Nephron progenitor cell (in vitro differentiated cells): ENCODE results near the gene CFAP46.

Source experiments
- DNase-seq: peaks from one replicate; pipeline ENCODE4 v3.0.0; 2021
- H3K27ac Mint-ChIP-seq: 2 replicates; pipeline ENCODE4 v1.8.0; 2021; ENCODE audit warnings: mild to moderate bottlenecking, moderate library complexity, mixed read lengths
- H3K27me3 Mint-ChIP-seq: 2 replicates; pipeline ENCODE4 v1.8.0; 2021; ENCODE audit warnings: mild to moderate bottlenecking, low read depth, mixed read lengths; ENCODE audit not compliant: poor library complexity
- H3K36me3 Mint-ChIP-seq: 2 replicates; pipeline ENCODE4 v1.8.0; 2021; ENCODE audit warnings: low read depth, mixed read lengths
- H3K4me1 Mint-ChIP-seq: 2 replicates; pipeline ENCODE4 v1.8.0; 2021; ENCODE audit warnings: mixed read lengths
- H3K4me3 Mint-ChIP-seq: 2 replicates; pipeline ENCODE4 v1.8.0; 2021; ENCODE audit warnings: mild to moderate bottlenecking, moderate library complexity, mixed read lengths
- H3K9me3 Mint-ChIP-seq: 2 replicates; pipeline ENCODE4 v1.8.0; 2021; ENCODE audit warnings: mild to moderate bottlenecking, moderate library complexity, mixed read lengths
- CTCF ChIP-seq: fragments of 200-600 bp; sonication (generic); IDR thresholded peaks from 2 replicates; pipeline ENCODE4 v1.5.0; 2021; ENCODE audit warnings: antibody characterized with exemption

Gene CFAP46

GRCh38 chr10:132929480-132929879, 12.9 kb downstream of the CFAP46 start:
- no peak overlapping the region for H3K4me3 Mint-ChIP-seq
- no peak for TF ChIP-seq CTCF
- peaks cover 21% of the 10 kb centered on the region for H3K4me1 Mint-ChIP-seq
- H3K36me3 Mint-ChIP-seq, result no peaks in the 10 kb centered on the region
- no peak for DNase-seq
- no peaks in the 10 kb centered on the region for H3K9me3 Mint-ChIP-seq
- H3K27ac Mint-ChIP-seq, result no peak overlapping the region
- peaks cover 4% of the 10 kb centered on the region for H3K27me3 Mint-ChIP-seq

- H3K27me3 Mint-ChIP-seq, result peaks cover 4% of the 10 kb centered on the region
- no peaks in the 10 kb centered on the region for H3K9me3 Mint-ChIP-seq
- no peaks in the 10 kb centered on the region for H3K36me3 Mint-ChIP-seq
- H3K27ac Mint-ChIP-seq, result no peak overlapping the region
- H3K4me1 Mint-ChIP-seq, result peaks cover 21% of the 10 kb centered on the region
- H3K4me3 Mint-ChIP-seq, result no peak overlapping the region
- DNase-seq, result no peak
- no peak for TF ChIP-seq CTCF
Measured at GRCh38 chr10:132928261-132928660, 14.1 kb downstream of the CFAP46 start.

DNA sequence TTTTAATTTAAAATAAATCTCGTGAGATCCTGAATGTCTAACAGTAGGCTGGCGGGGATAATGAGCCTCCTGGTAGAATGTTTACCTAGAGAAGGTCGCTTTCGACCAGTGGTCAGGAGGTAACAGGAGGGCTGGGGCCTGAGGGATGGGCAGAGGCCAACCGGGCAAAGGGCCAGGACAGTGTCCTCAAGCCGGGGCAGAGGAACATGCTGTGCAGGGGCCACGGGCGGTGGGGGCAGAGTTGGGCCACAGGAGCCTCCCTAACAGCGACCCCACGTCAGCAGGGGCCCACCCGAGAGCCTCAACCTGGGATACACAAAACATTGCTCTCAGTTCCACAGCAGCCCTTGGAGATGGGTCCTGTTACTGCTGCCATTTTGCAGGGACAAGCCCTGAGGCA, 14.5 kb downstream of the CFAP46 start:
- no peak for DNase-seq
- Mint-ChIP-seq H3K4me3 (no peak overlapping the region), H3K9me3 (no peaks in the 10 kb centered on the region), H3K36me3 (no peaks in the 10 kb centered on the region), H3K27ac (no peak overlapping the region), H3K4me1 (peaks cover 21% of the 10 kb centered on the region), H3K27me3 (peaks cover 4% of the 10 kb centered on the region)
- TF ChIP-seq CTCF, result no peak

GRCh38 chr10:132926777-132927650, 15.4 kb downstream of the CFAP46 start:
- H3K4me1 Mint-ChIP-seq, result peaks cover 17% of the 10 kb centered on the region
- peak overlapping the region; percentile 14 for H3K27ac Mint-ChIP-seq
- H3K9me3 Mint-ChIP-seq, result no peaks in the 10 kb centered on the region
- H3K27me3 Mint-ChIP-seq, result peaks cover 4% of the 10 kb centered on the region
- no peak for TF ChIP-seq CTCF
- no peaks in the 10 kb centered on the region for H3K36me3 Mint-ChIP-seq
- no peak for DNase-seq
- no peak overlapping the region for H3K4me3 Mint-ChIP-seq

DNA sequence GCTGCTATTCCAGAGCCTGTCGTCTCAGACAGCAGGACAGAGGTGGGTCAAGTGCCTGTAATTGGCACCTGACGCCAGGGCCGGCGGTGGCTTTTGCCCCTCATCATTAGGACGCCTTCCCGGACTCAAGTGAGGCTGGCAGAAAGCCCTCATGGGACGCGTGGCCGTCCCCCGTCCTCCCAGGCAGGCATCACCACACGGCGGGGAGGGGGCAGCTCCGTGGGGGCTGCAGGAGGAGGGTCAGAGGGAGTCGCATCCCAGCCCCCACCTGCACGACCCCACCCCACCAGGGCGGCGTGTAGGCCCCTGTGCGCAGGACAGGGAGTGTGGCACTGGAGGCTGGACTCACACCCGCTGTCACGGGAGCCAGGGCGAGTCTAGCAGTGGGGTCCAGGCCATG, 16.3 kb downstream of the CFAP46 start:
- no peaks in the 10 kb centered on the region for H3K27me3 Mint-ChIP-seq
- no peaks in the 10 kb centered on the region for H3K9me3 Mint-ChIP-seq
- H3K4me3 Mint-ChIP-seq, result no peak overlapping the region
- no peaks in the 10 kb centered on the region for H3K36me3 Mint-ChIP-seq
- TF ChIP-seq CTCF, result no peak
- no peak for DNase-seq
- H3K4me1 Mint-ChIP-seq, result peaks cover 10% of the 10 kb centered on the region
- H3K27ac Mint-ChIP-seq, result no peak overlapping the region

- no peak overlapping the region for H3K27ac Mint-ChIP-seq
- DNase-seq, result no peak
- H3K36me3 Mint-ChIP-seq, result no peaks in the 10 kb centered on the region
- no peak overlapping the region for H3K4me3 Mint-ChIP-seq
- H3K4me1 Mint-ChIP-seq, result peaks cover 10% of the 10 kb centered on the region
- H3K9me3 Mint-ChIP-seq, result no peaks in the 10 kb centered on the region
- H3K27me3 Mint-ChIP-seq, result no peaks in the 10 kb centered on the region
- TF ChIP-seq CTCF, result no peak
Measured at GRCh38 chr10:132925614-132926013, 16.8 kb downstream of the CFAP46 start.
